ENCODE data around the gene THOC5. TPM values are rescaled to one million over a fixed set of nuclear protein-coding genes. Genes with fewer than 3 reads are reported as not detected.

THOC5 gene
- total and polyA plus RNA-seq, 2 experiments from 2014 or later: 24.6 to 53.4 TPM

- peaks cover 81% of the 10 kb centered on the region for H3K36me3 Mint-ChIP-seq (ENCODE audit: low read depth)
- Histone ChIP-seq H3K9me2 (ENCODE audit: insufficient read depth) (no peaks in the 10 kb centered on the region), H4K20me1 (replicated peaks; ENCODE audit: insufficient read depth) (peaks cover 3% of the 10 kb centered on the region; the same call in 1 of the 2 replicates), H3K27me3 (ENCODE audit: insufficient read depth) (no peaks in the 10 kb centered on the region), H3K79me2 (replicated peaks; ENCODE audit: insufficient read depth) (no peaks in the 10 kb centered on the region), H3K4me3 (no peak overlapping the region), H3F3A (replicated peaks; ENCODE audit: low read depth) (no peaks in the 10 kb centered on the region), H3K36me3 (ENCODE audit: insufficient read depth) (peaks cover 62% of the 10 kb centered on the region), H3K4me2 (no peak overlapping the region), H3K4me1 (ENCODE audit: insufficient read depth) (no peaks in the 10 kb centered on the region), H3K27ac (ENCODE audit: low read depth) (no peak overlapping the region), H2AFZ (no peak overlapping the region)
- H3K4me3 Mint-ChIP-seq: no peak overlapping the region
- DNase-seq (ENCODE audit: low spot score): no peak
- peaks cover 2% of the 10 kb centered on the region for H3K27me3 Mint-ChIP-seq (ENCODE audit: insufficient read depth, low read depth, poor library complexity)
- no peak overlapping the region for H3K27ac Mint-ChIP-seq
- no peaks in the 10 kb centered on the region for H3K4me1 Mint-ChIP-seq
- H3K9me3 Mint-ChIP-seq: no peaks in the 10 kb centered on the region
- no peak for TF ChIP-seq ZNF331 (CRISPR knock-in tag; IDR thresholded peaks at IDR 0.05; ENCODE audit: low read depth)
- no peak for TF ChIP-seq NANOG (IDR thresholded peaks at IDR 0.05; ENCODE audit: borderline replicate concordance)
- TF ChIP-seq EZH2phosphoT487 (IDR thresholded peaks at IDR 0.05; ENCODE audit: unreplicated experiment): no peak
- no peak for TF ChIP-seq EZH2 (IDR thresholded peaks at IDR 0.05; ENCODE audit: low read depth, unreplicated experiment)
- TF ChIP-seq REST (IDR thresholded peaks at IDR 0.05; ENCODE audit: unreplicated experiment): no peak
- no peak for TF ChIP-seq ZNF114 (CRISPR knock-in tag; IDR thresholded peaks at IDR 0.05)
- TF ChIP-seq ZNF462 (CRISPR knock-in tag; IDR thresholded peaks at IDR 0.05): no peak
- no peak for TF ChIP-seq STAT1 (IDR thresholded peaks at IDR 0.05; ENCODE audit: unreplicated experiment)
- no peak for ATAC-seq
Measured at GRCh38 chr22:29519996-29520395, 33.6 kb downstream of the THOC5 start.
